GM18508 (cell line): ENCODE measurements around the gene ZCCHC3.
"Not testable (repeated sequence)": the region's sequence is repeated elsewhere in the genome, so short reads cannot be mapped to it uniquely, and the experiment has no call there.

Source experiments
- ATAC-seq: cut with Tn5 transposase; IDR thresholded peaks from one replicate; pipeline ENCODE4 v1.9.1; 2021; ENCODE audit warnings: moderate number of reproducible peaks; ENCODE audit not compliant: insufficient read depth, unreplicated experiment

The ZCCHC3 gene

GRCh38 chr20:334578-334977 is 37.2 kb downstream of the ZCCHC3 start:
- ATAC-seq = no peak

GRCh38 chr20:336040-336439 is 38.7 kb downstream of the ZCCHC3 start:
- not testable (repeated sequence) for ATAC-seq

GRCh38 chr20:341682-342081 is 44.3 kb downstream of the ZCCHC3 start:
- ATAC-seq = no peak

- ATAC-seq = no peak
Observed at GRCh38 chr20:343107-343506, 45.7 kb downstream of the ZCCHC3 start.

- ATAC-seq = no peak
Observed at GRCh38 chr20:346033-346639, 48.8 kb downstream of the ZCCHC3 start.

GRCh38 chr20:346640-347316 is 49.4 kb downstream of the ZCCHC3 start, which contains the start of gene NRSN2:
Gene NRSN2, plus strand, starts transcription at chr20:347111. Its CDS starts 2,533 bp downstream, at chr20:349644.
- no peak for ATAC-seq

GRCh38 chr20:347317-347639 is 49.9 kb downstream of the ZCCHC3 start:
- no peak for ATAC-seq

- ATAC-seq = no peak
Observed at GRCh38 chr20:347640-348484, 50.5 kb downstream of the ZCCHC3 start.

- no peak for ATAC-seq
Observed at GRCh38 chr20:348972-349841, 51.8 kb downstream of the ZCCHC3 start.
